ENCODE results near the gene CASQ1.

The CASQ1 gene

DNA sequence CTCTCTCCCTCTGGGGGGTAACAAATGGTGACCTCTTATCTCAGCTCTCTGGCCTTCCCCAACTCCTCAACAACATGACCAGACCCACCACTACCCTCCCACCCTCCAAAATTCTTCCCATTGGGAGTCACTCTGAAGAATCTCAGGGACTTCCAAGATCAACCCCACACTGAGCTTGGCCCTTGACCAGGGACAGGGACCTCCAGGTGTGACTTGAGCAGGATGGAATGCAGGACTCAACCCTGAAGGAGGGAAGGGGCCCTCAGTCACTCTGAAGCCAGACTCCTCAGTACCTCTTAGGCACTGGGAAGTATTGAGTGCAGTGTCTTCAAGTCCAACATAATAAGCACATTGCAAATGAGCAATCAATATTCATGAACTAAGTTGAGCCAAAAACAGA is 1.9 kb downstream of the CASQ1 start:
- H3K27ac ChIP-seq, result no peak overlapping the region
- TF ChIP-seq, protein P1, sequence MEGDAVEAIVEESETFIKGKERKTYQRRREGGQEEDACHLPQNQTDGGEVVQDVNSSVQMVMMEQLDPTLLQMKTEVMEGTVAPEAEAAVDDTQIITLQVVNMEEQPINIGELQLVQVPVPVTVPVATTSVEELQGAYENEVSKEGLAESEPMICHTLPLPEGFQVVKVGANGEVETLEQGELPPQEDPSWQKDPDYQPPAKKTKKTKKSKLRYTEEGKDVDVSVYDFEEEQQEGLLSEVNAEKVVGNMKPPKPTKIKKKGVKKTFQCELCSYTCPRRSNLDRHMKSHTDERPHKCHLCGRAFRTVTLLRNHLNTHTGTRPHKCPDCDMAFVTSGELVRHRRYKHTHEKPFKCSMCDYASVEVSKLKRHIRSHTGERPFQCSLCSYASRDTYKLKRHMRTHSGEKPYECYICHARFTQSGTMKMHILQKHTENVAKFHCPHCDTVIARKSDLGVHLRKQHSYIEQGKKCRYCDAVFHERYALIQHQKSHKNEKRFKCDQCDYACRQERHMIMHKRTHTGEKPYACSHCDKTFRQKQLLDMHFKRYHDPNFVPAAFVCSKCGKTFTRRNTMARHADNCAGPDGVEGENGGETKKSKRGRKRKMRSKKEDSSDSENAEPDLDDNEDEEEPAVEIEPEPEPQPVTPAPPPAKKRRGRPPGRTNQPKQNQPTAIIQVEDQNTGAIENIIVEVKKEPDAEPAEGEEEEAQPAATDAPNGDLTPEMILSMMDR (conservative IDR thresholded peaks at IDR 0.05), result no peak
- no peak for TF ChIP-seq ZFX (IDR thresholded peaks at IDR 0.05)

GRCh38 chr1:160193091-160193819 is 2.9 kb downstream of the CASQ1 start:
- TF ChIP-seq, protein P1 (conservative IDR thresholded peaks at IDR 0.05), result peak; percentile 95
- TF ChIP-seq ZFX (IDR thresholded peaks at IDR 0.05), result no peak
- no peak overlapping the region for H3K27ac ChIP-seq

- TF ChIP-seq ZFX (IDR thresholded peaks at IDR 0.05), result no peak
- TF ChIP-seq, protein P1 (conservative IDR thresholded peaks at IDR 0.05), result no peak
- H3K27ac ChIP-seq, result no peak overlapping the region
These were observed 3.7 kb downstream of the CASQ1 start for GRCh38 chr1:160193832-160194736.

- TF ChIP-seq, protein P1 (conservative IDR thresholded peaks at IDR 0.05), result no peak
- H3K27ac ChIP-seq, result no peak overlapping the region
These were observed 4.3 kb downstream of the CASQ1 start for GRCh38 chr1:160194737-160195059.

DNA sequence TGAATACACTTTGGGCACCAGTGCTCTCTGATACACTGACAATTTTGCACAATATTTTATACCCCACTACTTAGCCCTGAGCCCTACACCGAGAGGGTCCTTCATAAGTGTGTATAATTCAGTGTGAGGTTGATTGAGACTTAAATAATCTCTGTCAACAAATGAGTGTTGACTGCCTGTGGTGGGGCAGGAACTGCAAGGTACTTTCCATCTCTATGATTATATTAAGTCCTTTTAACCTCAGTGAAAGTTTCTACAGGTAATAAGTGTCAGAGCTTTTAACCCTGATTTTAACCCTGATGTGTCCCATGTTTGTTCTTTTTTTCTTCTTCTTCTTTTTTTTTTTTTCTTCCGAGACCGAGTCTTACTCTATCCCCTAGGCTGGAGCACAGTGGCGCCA is 5.8 kb downstream of the CASQ1 start:
- H3K27ac ChIP-seq, result no peak overlapping the region
- no peak for TF ChIP-seq ZFX (IDR thresholded peaks at IDR 0.05)
- TF ChIP-seq, protein P1 (conservative IDR thresholded peaks at IDR 0.05), result no peak

DNA sequence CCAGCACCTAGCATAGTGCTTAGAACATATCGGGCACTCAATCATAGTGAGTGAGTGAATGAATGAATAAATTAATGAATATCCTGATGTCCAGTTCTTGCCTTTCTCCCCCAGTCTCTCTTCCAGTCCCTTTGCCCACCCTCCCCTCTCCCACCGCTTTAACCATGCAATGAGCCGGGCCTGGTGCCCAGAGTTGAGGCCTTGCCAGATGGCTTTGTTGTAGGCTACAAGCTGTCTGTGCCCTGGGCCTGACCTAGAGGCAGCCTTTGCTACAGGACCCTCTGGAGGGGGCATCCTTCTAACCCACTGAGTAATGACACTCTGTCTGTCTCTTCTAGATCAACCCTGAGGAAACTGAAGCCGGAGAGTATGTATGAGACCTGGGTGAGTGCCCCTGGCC is 6.9 kb downstream of the CASQ1 start:
- no peak for TF ChIP-seq ZFX (IDR thresholded peaks at IDR 0.05)
- TF ChIP-seq, protein P1 (conservative IDR thresholded peaks at IDR 0.05), result no peak
- no peak overlapping the region for H3K27ac ChIP-seq

- H3K27ac ChIP-seq, result no peak overlapping the region
These were observed 10.4 kb downstream of the CASQ1 start for GRCh38 chr1:160200786-160201185.

More at GRCh38 chr1:160200786-160201185, 10.4 kb downstream of the CASQ1 start:
- TF ChIP-seq ZFX (IDR thresholded peaks at IDR 0.05), result no peak
- TF ChIP-seq, protein P1 (conservative IDR thresholded peaks at IDR 0.05), result no peak

Data from C4-2B (cell line).